Measurements from ENCODE around the gene PEX10. TPM values are rescaled to one million over a fixed set of nuclear protein-coding genes. Genes with fewer than 3 reads are reported as not detected.

Gene PEX10
- polyA plus RNA-seq, 1 donor from 2014 or later, result 30.1 TPM

- Histone ChIP-seq H3K27me3 (ENCODE audit: insufficient read depth, low read depth, low read length) (no peaks in the 10 kb centered on the region), H3K4me3 (ENCODE audit: low read length) (no peak overlapping the region), H3K4me2 (ENCODE audit: low read length) (no peak overlapping the region), H3K9ac (ENCODE audit: low read length) (no peak overlapping the region), H3K9me2 (ENCODE audit: insufficient read depth, low read length) (no peaks in the 10 kb centered on the region), H2AFZ (ENCODE audit: low read depth, low read length) (no peak overlapping the region), H3K27ac (ENCODE audit: low read length) (no peak overlapping the region), H3K9me3 (ENCODE audit: low read length) (no peaks in the 10 kb centered on the region), H3K79me2 (replicated peaks; ENCODE audit: insufficient read depth, low read length) (no peaks in the 10 kb centered on the region), H3F3A (ENCODE audit: insufficient read depth, low read length, poor library complexity, severe bottlenecking) (no peaks in the 10 kb centered on the region), H3K36me3 (ENCODE audit: insufficient read depth, low read length) (no peaks in the 10 kb centered on the region), H4K20me1 (ENCODE audit: insufficient read depth) (no peaks in the 10 kb centered on the region)
- TF ChIP-seq EZH2 (IDR thresholded peaks at IDR 0.05; ENCODE audit: borderline replicate concordance, insufficient read depth, low read length, poor library complexity, severe bottlenecking) (no peak), TAF1 (IDR thresholded peaks at IDR 0.05; ENCODE audit: low read depth) (no peak), POLR2AphosphoS5 (IDR thresholded peaks at IDR 0.05) (no peak), RAD21 (conservative IDR thresholded peaks at IDR 0.05) (no peak), SMC3 (conservative IDR thresholded peaks at IDR 0.05; ENCODE audit: poor library complexity) (no peak), EP300 (conservative IDR thresholded peaks at IDR 0.05; ENCODE audit: poor library complexity, severe bottlenecking) (no peak), MXI1 (conservative IDR thresholded peaks at IDR 0.05; ENCODE audit: poor library complexity, severe bottlenecking) (no peak), REST (IDR thresholded peaks at IDR 0.05; ENCODE audit: borderline replicate concordance) (no peak), CTCF (IDR thresholded peaks at IDR 0.05; ENCODE audit: poor library complexity, severe bottlenecking) (no peak)
Measured at GRCh38 chr1:2458687-2459086, 46.3 kb upstream of the PEX10 start.

- no peak overlapping the region for H3K4me3 ChIP-seq (ENCODE audit: low read length)
Measured at GRCh38 chr1:2457444-2457843, 45.1 kb upstream of the PEX10 start.

More at GRCh38 chr1:2457444-2457843, 45.1 kb upstream of the PEX10 start:
- H3K36me3 ChIP-seq (ENCODE audit: insufficient read depth, low read length), result no peaks in the 10 kb centered on the region
- H4K20me1 ChIP-seq (ENCODE audit: insufficient read depth), result no peaks in the 10 kb centered on the region
- no peak for TF ChIP-seq EZH2 (IDR thresholded peaks at IDR 0.05; ENCODE audit: borderline replicate concordance, insufficient read depth, low read length, poor library complexity, severe bottlenecking)
- TF ChIP-seq CTCF (IDR thresholded peaks at IDR 0.05; ENCODE audit: poor library complexity, severe bottlenecking), result no peak
- TF ChIP-seq POLR2AphosphoS5 (IDR thresholded peaks at IDR 0.05), result no peak
- no peak for TF ChIP-seq RAD21 (conservative IDR thresholded peaks at IDR 0.05)
- TF ChIP-seq EP300 (conservative IDR thresholded peaks at IDR 0.05; ENCODE audit: poor library complexity, severe bottlenecking), result no peak
- TF ChIP-seq TAF1 (IDR thresholded peaks at IDR 0.05; ENCODE audit: low read depth), result no peak
- no peak for TF ChIP-seq SMC3 (conservative IDR thresholded peaks at IDR 0.05; ENCODE audit: poor library complexity)
- TF ChIP-seq REST (IDR thresholded peaks at IDR 0.05; ENCODE audit: borderline replicate concordance), result no peak
- no peak for TF ChIP-seq MXI1 (conservative IDR thresholded peaks at IDR 0.05; ENCODE audit: poor library complexity, severe bottlenecking)
- H3F3A ChIP-seq (ENCODE audit: insufficient read depth, low read length, poor library complexity, severe bottlenecking), result no peaks in the 10 kb centered on the region
- H3K4me2 ChIP-seq (ENCODE audit: low read length), result no peak overlapping the region
- no peaks in the 10 kb centered on the region for H3K9me2 ChIP-seq (ENCODE audit: insufficient read depth, low read length)
- H2AFZ ChIP-seq (ENCODE audit: low read depth, low read length), result no peak overlapping the region
- H3K27ac ChIP-seq (ENCODE audit: low read length), result no peak overlapping the region
- no peaks in the 10 kb centered on the region for H3K27me3 ChIP-seq (ENCODE audit: insufficient read depth, low read depth, low read length)
- H3K9ac ChIP-seq (ENCODE audit: low read length), result no peak overlapping the region
- H3K79me2 ChIP-seq (replicated peaks; ENCODE audit: insufficient read depth, low read length), result no peaks in the 10 kb centered on the region
- H3K9me3 ChIP-seq (ENCODE audit: low read length), result no peaks in the 10 kb centered on the region

All from neural cell (in vitro differentiated cells).